Neural progenitor cell (in vitro differentiated cells): ENCODE results near the gene WEE2.

ENCODE experiments used
- CTCF ChIP-seq: fragments of 200-600 bp; sonication (generic); IDR thresholded peaks from 2 replicates; pipeline ENCODE4 v1.5.1; 2017; ENCODE audit warnings: antibody characterized with exemption, mild to moderate bottlenecking
- EZH2 ChIP-seq: fragments of 200-600 bp; sonication (generic); IDR thresholded peaks from 2 replicates; pipeline ENCODE4 v1.6.1; 2017; ENCODE audit warnings: antibody characterized with exemption, mild to moderate bottlenecking, moderate library complexity
- EZH2phosphoT487 ChIP-seq: fragments of 200-600 bp; sonication (generic); IDR thresholded peaks from 2 replicates; pipeline ENCODE4 v1.6.1; 2017; ENCODE audit warnings: antibody characterized with exemption

- TF ChIP-seq CTCF (no peak), EZH2phosphoT487 (no peak), EZH2 (no peak)
Observed at GRCh38 chr7:141704741-141705140, 3.4 kb upstream of the WEE2 start.
